Measurements from ENCODE around the gene CD44.

CD44 gene

DNA sequence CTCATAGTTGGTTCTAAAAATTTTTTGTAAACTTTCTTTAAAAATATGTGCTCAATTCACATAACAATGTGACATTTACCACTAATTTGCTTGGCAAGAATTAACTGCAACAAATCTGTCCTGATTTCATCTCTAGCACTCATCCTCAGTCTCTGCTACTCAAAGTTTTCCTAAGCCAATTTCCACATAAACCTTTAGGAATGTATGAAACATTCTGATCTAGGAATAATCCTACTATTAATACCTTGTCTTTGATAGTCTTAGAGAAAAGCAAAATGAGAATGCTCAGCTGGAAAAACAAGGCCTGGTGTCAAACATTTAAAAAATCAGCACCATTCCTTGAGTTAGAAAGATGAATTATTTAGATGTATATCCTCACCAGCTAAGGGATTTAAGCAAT is 114.3 kb downstream of the CD44 start:
- Histone ChIP-seq H3F3A (ENCODE audit: insufficient read depth) (no peaks in the 10 kb centered on the region), H3K79me2 (ENCODE audit: insufficient read depth, low read length) (no peaks in the 10 kb centered on the region), H3K27me3 (ENCODE audit: low read length) (no peaks in the 10 kb centered on the region), H3K36me3 (ENCODE audit: low read length) (no peaks in the 10 kb centered on the region), H4K20me1 (ENCODE audit: low read depth, low read length) (no peaks in the 10 kb centered on the region), H3K9me2 (replicated peaks; ENCODE audit: insufficient read depth, low read length) (no peaks in the 10 kb centered on the region), H3K27ac (ENCODE audit: low read depth, low read length) (no peak overlapping the region), H3K9ac (ENCODE audit: low read length) (no peak overlapping the region), H3K4me3 (ENCODE audit: insufficient read depth, low read length, poor library complexity, severe bottlenecking) (no peak overlapping the region), H3K9me3 (ENCODE audit: insufficient read depth, low read length) (no peaks in the 10 kb centered on the region), H3K4me2 (ENCODE audit: low read depth, low read length, poor library complexity, severe bottlenecking) (no peak overlapping the region), H2AFZ (ENCODE audit: low read depth, low read length, severe bottlenecking) (no peak overlapping the region)
- TF ChIP-seq, protein P1, sequence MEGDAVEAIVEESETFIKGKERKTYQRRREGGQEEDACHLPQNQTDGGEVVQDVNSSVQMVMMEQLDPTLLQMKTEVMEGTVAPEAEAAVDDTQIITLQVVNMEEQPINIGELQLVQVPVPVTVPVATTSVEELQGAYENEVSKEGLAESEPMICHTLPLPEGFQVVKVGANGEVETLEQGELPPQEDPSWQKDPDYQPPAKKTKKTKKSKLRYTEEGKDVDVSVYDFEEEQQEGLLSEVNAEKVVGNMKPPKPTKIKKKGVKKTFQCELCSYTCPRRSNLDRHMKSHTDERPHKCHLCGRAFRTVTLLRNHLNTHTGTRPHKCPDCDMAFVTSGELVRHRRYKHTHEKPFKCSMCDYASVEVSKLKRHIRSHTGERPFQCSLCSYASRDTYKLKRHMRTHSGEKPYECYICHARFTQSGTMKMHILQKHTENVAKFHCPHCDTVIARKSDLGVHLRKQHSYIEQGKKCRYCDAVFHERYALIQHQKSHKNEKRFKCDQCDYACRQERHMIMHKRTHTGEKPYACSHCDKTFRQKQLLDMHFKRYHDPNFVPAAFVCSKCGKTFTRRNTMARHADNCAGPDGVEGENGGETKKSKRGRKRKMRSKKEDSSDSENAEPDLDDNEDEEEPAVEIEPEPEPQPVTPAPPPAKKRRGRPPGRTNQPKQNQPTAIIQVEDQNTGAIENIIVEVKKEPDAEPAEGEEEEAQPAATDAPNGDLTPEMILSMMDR (IDR thresholded peaks at IDR 0.05; ENCODE audit: insufficient read depth, low read length, poor library complexity, severe bottlenecking), result no peak
- TF ChIP-seq EZH2phosphoT487 (conservative IDR thresholded peaks at IDR 0.05; ENCODE audit: low read length), result no peak

DNA sequence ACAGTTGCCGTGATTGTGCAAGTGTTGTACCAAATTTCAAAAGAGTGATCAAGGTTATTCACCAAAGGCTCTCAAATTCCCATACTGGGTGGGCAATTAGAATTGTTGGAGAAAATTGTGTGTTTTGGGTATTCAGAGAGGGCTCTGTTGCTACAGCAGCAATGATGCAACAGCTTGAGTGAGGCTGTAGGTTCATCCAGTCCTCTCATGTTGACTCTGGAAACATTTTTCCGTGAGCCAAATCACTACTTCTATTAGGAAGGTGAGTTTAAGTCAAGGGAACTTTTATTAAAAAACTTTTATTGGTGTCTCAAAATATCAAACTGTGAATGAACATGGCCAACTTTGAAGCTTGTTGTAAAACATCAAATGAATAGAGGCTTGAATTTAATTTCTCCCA is 116.5 kb downstream of the CD44 start:
- Histone ChIP-seq H3K9me3 (ENCODE audit: insufficient read depth, low read length) (no peaks in the 10 kb centered on the region), H3K27ac (ENCODE audit: low read depth, low read length) (no peak overlapping the region), H3K36me3 (ENCODE audit: low read length) (no peaks in the 10 kb centered on the region), H4K20me1 (ENCODE audit: low read depth, low read length) (no peaks in the 10 kb centered on the region), H3K4me3 (ENCODE audit: insufficient read depth, low read length, poor library complexity, severe bottlenecking) (no peak overlapping the region), H3K27me3 (ENCODE audit: low read length) (no peaks in the 10 kb centered on the region), H3K79me2 (ENCODE audit: insufficient read depth, low read length) (no peaks in the 10 kb centered on the region), H3K4me2 (ENCODE audit: low read depth, low read length, poor library complexity, severe bottlenecking) (no peak overlapping the region), H3K9ac (ENCODE audit: low read length) (no peak overlapping the region), H2AFZ (ENCODE audit: low read depth, low read length, severe bottlenecking) (no peak overlapping the region), H3K9me2 (replicated peaks; ENCODE audit: insufficient read depth, low read length) (no peaks in the 10 kb centered on the region), H3F3A (ENCODE audit: insufficient read depth) (no peaks in the 10 kb centered on the region)
- TF ChIP-seq EZH2phosphoT487 (conservative IDR thresholded peaks at IDR 0.05; ENCODE audit: low read length), result no peak
- TF ChIP-seq, protein P1 (IDR thresholded peaks at IDR 0.05; ENCODE audit: insufficient read depth, low read length, poor library complexity, severe bottlenecking), result no peak

DNA sequence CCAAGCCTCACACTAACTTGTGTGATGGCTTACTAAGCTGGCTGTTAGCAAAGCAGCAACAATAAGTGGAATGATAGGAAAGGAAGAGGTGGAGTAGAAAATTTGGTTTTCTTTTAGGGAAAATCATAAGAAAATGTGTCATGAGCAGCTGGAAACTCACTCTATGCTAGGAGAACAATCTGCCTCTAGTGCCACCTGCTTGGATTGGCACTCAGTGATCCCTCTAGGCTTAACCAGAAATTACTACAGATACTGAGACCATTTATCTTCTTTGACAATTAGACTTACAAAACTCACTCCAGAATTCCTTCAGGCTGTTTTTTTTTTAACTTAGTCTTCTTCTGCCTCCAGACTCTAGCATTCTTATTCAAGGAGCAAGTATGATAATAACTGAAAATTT is 117.3 kb downstream of the CD44 start:
- no peaks in the 10 kb centered on the region for H3F3A ChIP-seq (ENCODE audit: insufficient read depth)
- H3K4me2 ChIP-seq (ENCODE audit: low read depth, low read length, poor library complexity, severe bottlenecking), result no peak overlapping the region
- H3K79me2 ChIP-seq (ENCODE audit: insufficient read depth, low read length), result no peaks in the 10 kb centered on the region
- no peak for TF ChIP-seq EZH2phosphoT487 (conservative IDR thresholded peaks at IDR 0.05; ENCODE audit: low read length)
- TF ChIP-seq, protein P1 (IDR thresholded peaks at IDR 0.05; ENCODE audit: insufficient read depth, low read length, poor library complexity, severe bottlenecking), result no peak
- no peaks in the 10 kb centered on the region for H3K9me2 ChIP-seq (replicated peaks; ENCODE audit: insufficient read depth, low read length)
- H3K27me3 ChIP-seq (ENCODE audit: low read length), result no peaks in the 10 kb centered on the region
- no peaks in the 10 kb centered on the region for H3K9me3 ChIP-seq (ENCODE audit: insufficient read depth, low read length)
- H3K4me3 ChIP-seq (ENCODE audit: insufficient read depth, low read length, poor library complexity, severe bottlenecking), result no peak overlapping the region
- no peak overlapping the region for H3K9ac ChIP-seq (ENCODE audit: low read length)
- H3K36me3 ChIP-seq (ENCODE audit: low read length), result no peaks in the 10 kb centered on the region
- no peak overlapping the region for H3K27ac ChIP-seq (ENCODE audit: low read depth, low read length)
- no peak overlapping the region for H2AFZ ChIP-seq (ENCODE audit: low read depth, low read length, severe bottlenecking)
- no peaks in the 10 kb centered on the region for H4K20me1 ChIP-seq (ENCODE audit: low read depth, low read length)

Data from SU-DHL-6 (cell line).